ENCODE results near the gene CD101. TPM values are rescaled to one million over a fixed set of nuclear protein-coding genes. Genes with fewer than 3 reads are reported as not detected.

CD101 gene
- total RNA-seq, 4 donors from 2014 or later, result 0.42 to 3.4 (median 2.2) TPM

- intact Hi-C loops (cut with DNase I), result no loop called here
- Histone ChIP-seq H3K4me1 (peaks cover 0 to 47% (median 35%) of the 10 kb centered on the region in 3 donors), H3K9me3 (no peaks in the 10 kb centered on the region), H3K36me3 (peaks cover 0 to 23% (median 3%) of the 10 kb centered on the region in 3 donors), H3K27me3 (no peaks in the 10 kb centered on the region), H3K27ac (peak overlapping the region; percentile 34 to 76 (median 65)), H3K4me3 (no peak overlapping the region)
- no peak for DNase-seq
- 36 to 51% methylated on average over 12 of the region's 12 CpGs for WGBS, 2 donors
- TF ChIP-seq POLR2A (IDR thresholded peaks at IDR 0.05), result no peak
- TF ChIP-seq, protein P1, sequence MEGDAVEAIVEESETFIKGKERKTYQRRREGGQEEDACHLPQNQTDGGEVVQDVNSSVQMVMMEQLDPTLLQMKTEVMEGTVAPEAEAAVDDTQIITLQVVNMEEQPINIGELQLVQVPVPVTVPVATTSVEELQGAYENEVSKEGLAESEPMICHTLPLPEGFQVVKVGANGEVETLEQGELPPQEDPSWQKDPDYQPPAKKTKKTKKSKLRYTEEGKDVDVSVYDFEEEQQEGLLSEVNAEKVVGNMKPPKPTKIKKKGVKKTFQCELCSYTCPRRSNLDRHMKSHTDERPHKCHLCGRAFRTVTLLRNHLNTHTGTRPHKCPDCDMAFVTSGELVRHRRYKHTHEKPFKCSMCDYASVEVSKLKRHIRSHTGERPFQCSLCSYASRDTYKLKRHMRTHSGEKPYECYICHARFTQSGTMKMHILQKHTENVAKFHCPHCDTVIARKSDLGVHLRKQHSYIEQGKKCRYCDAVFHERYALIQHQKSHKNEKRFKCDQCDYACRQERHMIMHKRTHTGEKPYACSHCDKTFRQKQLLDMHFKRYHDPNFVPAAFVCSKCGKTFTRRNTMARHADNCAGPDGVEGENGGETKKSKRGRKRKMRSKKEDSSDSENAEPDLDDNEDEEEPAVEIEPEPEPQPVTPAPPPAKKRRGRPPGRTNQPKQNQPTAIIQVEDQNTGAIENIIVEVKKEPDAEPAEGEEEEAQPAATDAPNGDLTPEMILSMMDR (IDR thresholded peaks at IDR 0.05), result no peak
These were observed 10.9 kb upstream of the CD101 start for GRCh38 chr1:116990612-116991151.

DNA sequence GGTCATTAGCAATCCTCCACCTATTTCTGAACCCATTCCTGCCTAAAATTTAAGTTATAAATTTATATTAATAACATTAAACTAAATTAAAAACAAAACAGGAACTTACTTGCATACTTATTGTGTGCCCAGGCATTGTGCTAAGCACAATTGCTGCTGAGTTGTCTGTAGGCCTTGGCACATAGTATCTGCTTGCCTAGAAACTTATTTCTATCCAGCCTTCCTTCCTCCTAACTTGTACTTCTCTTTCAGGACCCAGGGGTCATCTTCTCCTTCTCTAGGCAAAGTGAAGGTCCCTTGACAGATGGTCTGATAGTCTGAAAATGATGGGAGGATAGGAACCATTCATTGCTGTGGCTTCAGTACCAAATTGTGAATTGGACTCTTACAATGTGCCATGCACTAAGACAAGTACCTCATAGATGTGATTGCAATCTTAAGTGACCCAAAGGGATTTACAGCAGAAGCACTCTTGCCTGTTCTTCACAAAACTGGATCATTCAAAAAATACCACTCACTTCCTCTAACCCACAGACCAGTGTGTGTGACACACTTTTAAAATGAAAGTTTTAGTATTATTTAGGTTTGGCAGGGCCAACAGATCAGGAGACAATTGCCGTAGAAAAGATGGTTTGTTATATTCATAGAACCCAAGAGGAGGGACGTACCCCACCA lies 10.3 kb upstream of the CD101 start:
- no peaks in the 10 kb centered on the region for H3K9me3 ChIP-seq
- intact Hi-C loops (cut with DNase I), result no loop called here
- peaks cover 0 to 47% (median 35%) of the 10 kb centered on the region in 3 donors for H3K4me1 ChIP-seq
- DNase-seq, result no peak
- 57 to 61% methylated on average over 2 of the region's 2 CpGs for WGBS, 2 donors
- no peaks in the 10 kb centered on the region for H3K27me3 ChIP-seq
- TF ChIP-seq, protein P1 (IDR thresholded peaks at IDR 0.05), result no peak
- TF ChIP-seq POLR2A (IDR thresholded peaks at IDR 0.05), result no peak
- H3K36me3 ChIP-seq, result peaks cover 0 to 16% (median 3%) of the 10 kb centered on the region in 3 donors
- H3K27ac ChIP-seq, result peak overlapping the region; percentile 34 to 76 (median 65)
- H3K4me3 ChIP-seq, result no peak overlapping the region

GRCh38 chr1:116991918-116992317 lies 9.6 kb upstream of the CD101 start:
- H3K36me3 ChIP-seq, result peaks cover 0 to 10% (median under 1%) of the 10 kb centered on the region in 3 donors
- no peak overlapping the region for H3K4me3 ChIP-seq
- TF ChIP-seq, protein P1 (IDR thresholded peaks at IDR 0.05), result no peak
- TF ChIP-seq POLR2A (IDR thresholded peaks at IDR 0.05), result no peak
- DNase-seq, result no peak
- H3K9me3 ChIP-seq, result no peaks in the 10 kb centered on the region
- intact Hi-C loops (cut with DNase I), result no loop called here
- peaks cover 0 to 47% (median 35%) of the 10 kb centered on the region in 3 donors for H3K4me1 ChIP-seq
- 73 to 100% methylated on average over 1 of the region's 1 CpG for WGBS, 2 donors
- H3K27ac ChIP-seq, result peak overlapping the region in 3 of 4 donors; percentile 59 to 76 (median 71)
- no peaks in the 10 kb centered on the region for H3K27me3 ChIP-seq

DNA sequence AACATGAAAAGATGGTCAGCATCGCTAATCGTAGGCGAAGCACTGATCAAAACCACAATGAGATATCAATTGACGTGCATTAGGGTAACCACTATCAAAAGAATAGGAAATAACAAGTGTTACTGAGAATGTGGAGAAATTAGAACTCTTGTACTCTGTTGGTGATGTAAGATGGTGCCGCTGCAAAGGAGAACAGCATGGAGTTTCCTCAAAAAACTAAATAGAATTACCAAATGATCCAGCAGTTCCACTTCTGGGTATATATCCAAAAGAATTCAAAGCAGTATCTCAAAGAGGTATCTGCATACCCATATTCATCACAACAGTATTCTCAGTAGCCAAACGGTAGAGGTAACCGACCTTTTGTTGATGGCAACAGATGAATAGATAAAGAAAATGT lies 8.3 kb upstream of the CD101 start:
- intact Hi-C loops (cut with DNase I), result no loop called here

DNA sequence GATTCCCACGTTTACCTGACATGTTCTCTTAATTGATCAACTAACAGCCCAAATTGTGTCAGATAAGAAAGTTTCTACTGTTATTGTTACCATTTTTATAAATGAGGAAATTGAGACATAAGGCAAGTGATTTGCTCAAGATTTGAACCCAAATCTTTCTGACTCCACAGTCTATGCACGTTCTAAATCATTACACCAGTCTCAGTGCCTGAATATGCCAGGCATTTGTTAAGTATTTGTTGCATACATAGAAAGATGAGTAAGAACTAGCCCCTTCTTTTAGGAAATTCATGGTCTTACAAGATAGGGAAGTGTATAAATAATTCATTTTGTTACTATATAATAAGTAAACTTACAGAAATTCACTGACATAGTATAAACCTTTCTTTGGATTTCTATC lies 7.1 kb upstream of the CD101 start:
- no peak for TF ChIP-seq POLR2A (IDR thresholded peaks at IDR 0.05)
- TF ChIP-seq, protein P1 (IDR thresholded peaks at IDR 0.05), result no peak
- no peaks in the 10 kb centered on the region for H3K36me3 ChIP-seq
- no peak overlapping the region for H3K27ac ChIP-seq
- intact Hi-C loops (cut with DNase I), result no loop called here
- H3K27me3 ChIP-seq, result no peaks in the 10 kb centered on the region
- no peak overlapping the region for H3K4me3 ChIP-seq
- no peaks in the 10 kb centered on the region for H3K9me3 ChIP-seq
- 75 to 81% methylated on average over 2 of the region's 2 CpGs for WGBS, 2 donors
- peaks cover 0 to 27% (median 21%) of the 10 kb centered on the region in 3 donors for H3K4me1 ChIP-seq
- DNase-seq, result no peak

More for the DNA sequence above, 8.3 kb upstream of the CD101 start:
- H3K9me3 ChIP-seq, result no peaks in the 10 kb centered on the region
- no peaks in the 10 kb centered on the region for H3K36me3 ChIP-seq
- no peak overlapping the region for H3K27ac ChIP-seq
- peaks cover 0 to 39% (median 32%) of the 10 kb centered on the region in 3 donors for H3K4me1 ChIP-seq
- 90 to 94% methylated on average over 7 of the region's 7 CpGs for WGBS, 2 donors
- TF ChIP-seq, protein P1 (IDR thresholded peaks at IDR 0.05), result no peak
- no peak for TF ChIP-seq POLR2A (IDR thresholded peaks at IDR 0.05)
- H3K27me3 ChIP-seq, result no peaks in the 10 kb centered on the region
- H3K4me3 ChIP-seq, result no peak overlapping the region
- DNase-seq, result no peak

Measured in esophagus squamous epithelium (tissue), 5 donors.